Stimulated activated CD4-positive, alpha-beta T cell treated with anti-CD3 and anti-CD28 coated beads, Interleukin-4, amount 100 ng/mL, for 1 hour (primary cell): ENCODE data around the gene RHBDL1.
A peak's percentile ranks its signal among the peaks of the same experiment; 100 is the strongest.

Experiments
- DNase-seq: peaks from one replicate; pipeline ENCODE4 v3.0.0-alpha.2; 2020

RHBDL1 gene

DNA sequence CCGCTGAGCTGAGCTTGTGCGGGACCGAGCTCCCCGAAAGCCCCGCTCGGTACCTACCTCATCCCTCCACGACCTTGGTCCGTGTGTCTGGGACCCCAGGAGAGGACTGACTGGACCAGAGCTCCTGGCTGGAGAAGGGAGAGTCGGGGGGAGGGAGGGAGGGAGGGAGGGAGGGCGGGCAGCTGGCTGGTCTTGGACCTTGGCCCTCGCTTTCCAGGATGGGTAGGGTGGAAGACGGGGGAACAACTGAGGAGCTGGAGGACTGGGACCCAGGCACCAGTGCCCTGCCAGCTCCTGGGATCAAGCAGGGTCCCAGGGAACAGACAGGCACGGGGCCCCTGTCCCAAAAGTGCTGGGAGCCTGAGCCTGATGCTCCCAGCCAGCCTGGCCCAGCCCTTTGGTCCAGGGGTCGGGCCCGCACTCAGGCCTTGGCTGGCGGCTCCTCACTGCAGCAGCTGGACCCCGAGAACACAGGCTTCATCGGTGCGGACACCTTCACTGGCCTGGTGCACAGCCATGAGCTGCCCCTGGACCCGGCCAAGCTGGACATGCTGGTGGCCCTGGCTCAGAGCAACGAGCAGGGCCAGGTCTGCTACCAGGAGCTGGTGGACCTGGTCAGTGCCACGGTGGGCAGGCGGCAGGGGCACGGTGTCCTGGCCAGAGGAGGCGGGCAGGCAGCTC lies 553 bp downstream of the RHBDL1 start:
- DNase-seq: no peak

DNA sequence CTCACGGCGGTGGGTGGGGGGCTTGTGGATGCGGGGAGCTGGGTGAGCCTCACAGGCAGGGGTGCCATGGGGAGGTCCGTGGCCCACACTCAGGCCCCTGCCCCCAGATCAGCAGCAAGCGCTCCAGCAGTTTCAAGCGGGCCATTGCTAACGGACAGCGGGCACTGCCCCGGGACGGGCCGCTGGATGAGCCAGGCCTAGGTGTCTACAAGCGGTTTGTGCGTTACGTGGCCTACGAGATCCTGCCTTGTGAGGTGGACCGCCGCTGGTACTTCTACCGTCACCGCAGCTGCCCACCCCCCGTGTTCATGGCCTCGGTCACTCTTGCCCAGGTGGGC lies 1.1 kb downstream of the RHBDL1 start:
- no peak for DNase-seq

DNA sequence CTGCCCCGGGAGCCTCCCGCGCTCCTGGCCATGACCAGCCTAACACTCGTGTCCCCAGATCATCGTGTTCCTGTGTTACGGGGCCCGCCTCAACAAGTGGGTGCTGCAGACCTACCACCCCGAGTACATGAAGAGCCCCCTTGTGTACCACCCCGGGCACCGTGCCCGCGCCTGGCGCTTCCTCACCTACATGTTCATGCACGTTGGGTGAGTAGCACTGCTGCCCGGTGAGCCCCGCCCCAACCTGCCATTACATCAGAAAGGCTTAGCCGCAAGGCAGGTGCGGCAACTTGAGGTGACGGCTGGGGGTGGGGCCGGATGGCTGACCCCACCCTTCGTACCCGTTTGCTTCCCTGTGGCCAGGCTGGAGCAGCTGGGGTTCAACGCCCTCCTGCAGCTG lies 1.4 kb downstream of the RHBDL1 start:
- no peak for DNase-seq

DNA sequence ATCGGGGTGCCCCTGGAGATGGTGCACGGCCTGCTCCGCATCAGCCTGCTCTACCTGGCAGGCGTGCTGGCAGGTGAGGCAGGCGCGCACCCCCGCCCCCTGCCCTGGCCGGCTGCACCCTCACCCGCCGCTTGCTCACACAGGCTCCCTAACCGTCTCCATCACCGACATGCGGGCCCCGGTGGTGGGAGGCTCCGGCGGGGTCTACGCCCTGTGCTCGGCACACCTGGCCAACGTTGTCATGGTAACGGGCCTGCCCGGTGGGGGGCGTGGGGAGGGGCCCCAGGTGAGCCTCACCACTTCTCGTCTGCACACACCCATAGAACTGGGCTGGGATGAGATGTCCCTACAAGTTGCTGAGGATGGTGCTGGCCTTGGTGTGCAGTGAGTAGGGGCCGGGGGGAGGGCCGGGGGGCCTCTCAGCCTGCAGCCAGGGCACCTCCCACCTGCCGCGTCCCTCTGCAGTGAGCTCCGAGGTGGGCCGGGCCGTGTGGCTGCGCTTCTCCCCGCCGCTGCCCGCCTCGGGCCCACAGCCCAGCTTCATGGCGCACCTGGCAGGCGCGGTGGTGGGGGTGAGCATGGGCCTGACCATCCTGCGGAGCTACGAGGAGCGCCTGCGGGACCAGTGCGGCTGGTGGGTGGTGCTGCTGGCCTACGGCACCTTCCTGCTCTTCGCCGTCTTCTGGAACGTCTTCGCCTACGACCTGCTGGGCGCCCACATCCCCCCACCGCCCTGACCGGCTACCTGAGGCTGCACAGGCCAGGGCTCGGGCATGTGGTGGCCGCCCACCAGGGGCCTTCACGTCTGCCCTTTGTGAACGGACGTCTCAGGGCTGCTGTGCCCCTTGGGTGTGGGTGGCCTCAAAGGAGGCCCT lies 2.1 kb downstream of the RHBDL1 start:
- DNase-seq: no peak

DNA sequence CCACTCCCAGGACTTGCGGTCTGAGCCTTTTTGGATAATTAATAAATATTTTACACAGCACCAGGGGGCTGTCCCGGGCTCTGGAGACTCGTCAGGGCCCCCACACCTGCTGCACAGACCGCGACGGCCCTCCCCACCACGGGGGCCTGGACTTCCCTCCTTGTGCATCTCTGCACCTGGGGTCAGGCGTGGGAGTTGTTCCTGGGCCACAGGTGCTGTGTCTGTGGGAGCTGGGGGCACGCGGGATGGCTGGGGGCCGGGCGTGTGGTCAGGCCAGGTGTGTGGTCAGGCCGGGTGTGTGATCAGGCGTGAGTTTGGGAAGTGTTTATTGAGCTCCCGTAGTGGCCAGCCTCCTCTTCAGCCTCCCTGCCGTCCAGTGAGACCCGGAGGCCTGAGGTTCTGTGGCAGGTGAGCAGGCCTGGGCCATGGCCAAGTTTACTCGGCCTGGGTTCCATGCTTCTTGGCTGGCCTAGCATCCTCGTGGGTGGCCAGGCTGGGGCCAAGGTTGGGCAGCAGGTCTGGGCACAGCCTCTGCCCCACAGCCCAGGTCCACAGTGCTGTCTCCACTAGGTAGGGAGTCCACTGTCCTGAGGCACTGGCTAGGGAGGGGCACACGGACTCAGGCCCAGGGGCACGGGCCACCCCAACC lies 2.9 kb downstream of the RHBDL1 start:
- no peak for DNase-seq

DNA sequence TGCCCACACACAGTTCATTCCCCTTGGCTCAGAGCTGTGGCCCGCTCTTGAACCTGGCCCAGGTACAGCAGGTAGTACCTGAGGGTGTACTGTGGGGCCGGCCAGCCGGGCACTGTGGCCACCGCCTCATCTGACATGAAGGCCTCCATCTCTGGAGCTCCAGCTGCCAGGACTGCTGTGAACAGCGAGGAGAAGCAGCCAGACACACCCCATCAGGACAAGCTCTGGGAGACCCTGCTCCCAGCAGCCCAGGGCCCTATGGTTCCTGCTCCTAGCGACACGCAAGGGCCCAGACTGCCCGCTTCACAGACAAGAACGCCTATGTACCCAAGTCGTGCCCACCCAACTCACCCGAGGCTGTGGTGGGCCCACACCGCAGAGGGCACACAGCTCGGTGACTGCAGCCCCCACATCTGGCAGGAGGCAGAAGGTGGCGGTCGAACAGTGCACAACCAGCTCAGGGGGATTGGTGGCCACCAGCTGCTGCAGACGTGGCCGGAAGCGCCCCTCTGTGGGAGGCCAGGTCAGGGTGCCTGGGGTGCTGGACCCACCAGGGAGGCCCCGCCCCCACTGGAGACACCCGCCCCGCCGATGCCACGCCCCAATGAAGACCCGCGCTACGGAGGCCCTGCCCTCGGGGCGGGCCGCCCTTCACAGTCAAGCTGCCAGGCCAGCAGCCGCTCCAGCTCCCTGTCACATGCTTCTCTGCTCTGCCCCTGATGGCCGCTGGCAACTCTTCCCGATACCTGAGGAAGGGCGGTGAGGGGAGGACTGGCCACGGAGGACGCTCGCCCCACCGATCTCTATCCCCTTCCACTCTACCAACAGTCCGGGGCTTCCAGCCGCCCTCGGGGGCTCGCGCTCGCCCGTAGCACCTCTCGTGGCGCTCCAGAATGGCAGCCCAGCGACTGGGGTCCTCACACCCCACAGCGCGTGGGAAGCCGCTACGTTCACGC lies 3.7 kb downstream of the RHBDL1 start:
- peak; percentile 51 for DNase-seq

DNA sequence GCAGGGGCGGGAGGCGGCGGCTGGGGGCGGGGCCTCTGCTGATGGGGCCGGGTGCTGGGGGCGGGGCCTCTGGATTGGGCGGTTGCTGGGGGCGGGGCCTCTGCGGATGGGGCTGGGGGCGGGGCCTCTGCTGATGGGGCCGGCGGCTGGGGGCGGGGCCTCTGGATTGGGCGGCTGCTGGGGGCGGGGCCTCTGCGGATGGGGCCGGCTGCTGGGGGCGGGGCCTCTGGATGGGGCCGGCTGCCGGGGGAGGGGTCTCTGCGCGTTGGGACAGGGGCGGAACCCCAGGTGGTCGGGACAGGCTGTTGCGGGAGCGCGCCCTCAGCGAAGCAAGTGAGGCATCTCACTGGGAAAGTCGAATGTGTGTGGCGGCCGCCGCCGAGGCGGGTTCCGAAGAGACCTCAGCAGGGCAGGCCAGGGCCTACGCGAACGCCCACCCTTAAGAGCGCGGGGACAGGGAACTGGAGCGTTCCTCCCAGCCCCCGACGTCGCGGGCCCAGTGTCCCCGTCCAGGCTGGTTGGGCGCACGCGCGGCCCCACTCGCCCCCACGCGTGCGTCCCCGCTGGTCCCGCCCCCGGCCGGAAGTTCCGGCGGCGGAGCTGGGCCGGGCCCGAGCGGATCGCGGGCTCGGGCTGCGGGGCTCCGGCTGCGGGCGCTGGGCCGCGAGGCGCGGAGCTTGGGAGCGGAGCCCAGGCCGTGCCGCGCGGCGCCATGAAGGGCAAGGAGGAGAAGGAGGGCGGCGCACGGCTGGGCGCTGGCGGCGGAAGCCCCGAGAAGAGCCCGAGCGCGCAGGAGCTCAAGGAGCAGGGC lies 4.5 kb downstream of the RHBDL1 start, which contains the start of gene STUB1:
Gene STUB1, plus strand, starts transcription at position 597 of the 811 bp plus-strand sequence. Its CDS starts 116 bp downstream, at position 713.
- DNase-seq: peak; percentile 91

DNA sequence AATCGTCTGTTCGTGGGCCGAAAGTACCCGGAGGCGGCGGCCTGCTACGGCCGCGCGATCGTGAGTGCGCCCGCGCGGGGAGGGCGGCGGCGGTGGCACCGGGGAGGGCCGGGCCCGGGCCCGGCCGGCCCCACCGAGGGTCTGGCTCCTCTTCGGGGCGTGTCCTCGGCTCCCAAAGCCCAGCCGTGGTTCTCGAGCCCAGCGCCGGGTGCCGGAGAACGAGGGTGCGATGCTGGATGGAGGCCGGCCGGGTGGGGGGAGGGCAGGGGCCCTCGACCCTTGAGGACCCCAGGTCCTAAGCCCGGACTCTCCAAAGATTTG lies 5.1 kb downstream of the RHBDL1 start:
- DNase-seq: no peak

DNA sequence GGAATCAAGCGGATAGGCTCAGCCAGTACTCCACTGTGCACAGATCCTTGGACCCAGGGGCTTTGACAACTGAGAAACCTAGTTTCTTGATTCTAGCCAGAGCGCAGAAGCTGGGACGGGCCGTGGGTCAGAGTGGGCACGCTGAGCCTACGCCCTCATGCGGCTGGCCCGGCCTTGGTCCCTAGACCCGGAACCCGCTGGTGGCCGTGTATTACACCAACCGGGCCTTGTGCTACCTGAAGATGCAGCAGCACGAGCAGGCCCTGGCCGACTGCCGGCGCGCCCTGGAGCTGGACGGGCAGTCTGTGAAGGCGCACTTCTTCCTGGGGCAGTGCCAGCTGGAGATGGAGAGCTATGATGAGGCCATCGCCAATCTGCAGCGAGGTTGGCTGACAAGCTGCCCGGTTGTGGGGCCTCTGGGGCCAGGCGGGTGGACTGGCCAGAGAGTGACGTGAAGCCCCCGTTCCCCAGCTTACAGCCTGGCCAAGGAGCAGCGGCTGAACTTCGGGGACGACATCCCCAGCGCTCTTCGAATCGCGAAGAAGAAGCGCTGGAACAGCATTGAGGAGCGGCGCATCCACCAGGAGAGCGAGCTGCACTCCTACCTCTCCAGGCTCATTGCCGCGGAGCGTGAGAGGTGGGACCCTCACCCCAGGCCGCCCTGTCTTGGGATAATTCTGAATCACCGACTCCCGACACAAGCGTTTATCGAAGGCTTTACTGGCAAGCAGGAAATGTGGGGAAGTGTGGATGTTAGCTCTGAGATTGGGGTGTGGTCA lies 5.7 kb downstream of the RHBDL1 start:
- DNase-seq: no peak

DNA sequence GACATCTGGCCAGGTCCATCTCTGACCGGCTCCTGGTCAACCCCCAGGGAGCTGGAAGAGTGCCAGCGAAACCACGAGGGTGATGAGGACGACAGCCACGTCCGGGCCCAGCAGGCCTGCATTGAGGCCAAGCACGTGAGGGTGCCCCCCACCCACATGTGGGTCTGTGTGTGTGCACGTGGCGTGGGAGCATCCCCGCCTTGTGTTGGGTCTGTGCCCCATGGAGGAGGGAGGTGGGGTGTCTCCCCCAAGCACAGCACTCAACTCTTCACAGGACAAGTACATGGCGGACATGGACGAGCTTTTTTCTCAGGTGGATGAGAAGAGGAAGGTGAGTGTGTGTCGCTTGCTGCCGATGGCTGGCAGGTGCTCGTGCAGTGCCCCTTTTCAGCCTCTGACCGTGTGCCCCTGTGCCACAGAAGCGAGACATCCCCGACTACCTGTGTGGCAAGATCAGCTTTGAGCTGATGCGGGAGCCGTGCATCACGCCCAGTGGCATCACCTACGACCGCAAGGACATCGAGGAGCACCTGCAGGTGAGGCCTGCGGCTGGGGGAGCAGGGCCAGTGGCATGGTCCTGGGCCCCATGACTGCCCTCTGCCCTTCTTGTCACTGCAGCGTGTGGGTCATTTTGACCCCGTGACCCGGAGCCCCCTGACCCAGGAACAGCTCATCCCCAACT lies 6.4 kb downstream of the RHBDL1 start:
- DNase-seq: no peak

DNA sequence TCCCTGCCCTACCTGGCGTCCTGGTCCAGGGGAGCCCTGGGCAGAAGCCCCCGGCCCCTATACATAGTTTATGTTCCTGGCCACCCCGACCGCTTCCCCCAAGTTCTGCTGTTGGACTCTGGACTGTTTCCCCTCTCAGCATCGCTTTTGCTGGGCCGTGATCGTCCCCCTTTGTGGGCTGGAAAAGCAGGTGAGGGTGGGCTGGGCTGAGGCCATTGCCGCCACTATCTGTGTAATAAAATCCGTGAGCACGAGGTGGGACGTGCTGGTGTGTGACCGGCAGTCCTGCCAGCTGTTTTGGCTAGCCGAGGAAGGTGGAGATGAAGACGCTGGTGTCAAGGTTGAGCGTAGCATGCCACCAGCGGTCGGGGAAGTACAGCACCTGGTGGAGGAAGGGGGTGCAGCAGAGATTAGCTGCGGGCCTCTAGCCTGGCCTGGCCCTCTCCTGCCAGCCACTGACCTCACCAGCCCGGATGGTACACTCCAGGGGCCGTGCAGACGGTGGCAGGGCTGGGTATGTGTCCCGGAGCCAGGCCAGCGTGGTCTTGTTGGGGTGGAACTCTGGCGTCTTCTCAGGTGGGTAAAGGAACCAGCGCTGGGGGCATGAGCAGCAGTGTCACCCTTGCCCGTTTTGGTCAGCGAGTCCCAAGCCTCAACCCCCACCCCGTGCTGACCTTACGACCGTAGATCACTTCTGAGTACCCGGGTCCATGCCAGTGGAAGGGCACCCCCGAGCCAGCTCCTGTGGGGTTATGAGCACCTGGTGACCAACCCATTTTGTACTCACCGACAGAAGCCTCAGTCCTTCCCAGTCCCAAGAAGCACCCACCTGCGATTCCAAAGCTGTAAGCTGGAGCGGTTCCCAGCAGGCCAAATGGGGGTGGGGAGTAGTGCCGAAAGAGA lies 7.3 kb downstream of the RHBDL1 start:
- DNase-seq: no peak

DNA sequence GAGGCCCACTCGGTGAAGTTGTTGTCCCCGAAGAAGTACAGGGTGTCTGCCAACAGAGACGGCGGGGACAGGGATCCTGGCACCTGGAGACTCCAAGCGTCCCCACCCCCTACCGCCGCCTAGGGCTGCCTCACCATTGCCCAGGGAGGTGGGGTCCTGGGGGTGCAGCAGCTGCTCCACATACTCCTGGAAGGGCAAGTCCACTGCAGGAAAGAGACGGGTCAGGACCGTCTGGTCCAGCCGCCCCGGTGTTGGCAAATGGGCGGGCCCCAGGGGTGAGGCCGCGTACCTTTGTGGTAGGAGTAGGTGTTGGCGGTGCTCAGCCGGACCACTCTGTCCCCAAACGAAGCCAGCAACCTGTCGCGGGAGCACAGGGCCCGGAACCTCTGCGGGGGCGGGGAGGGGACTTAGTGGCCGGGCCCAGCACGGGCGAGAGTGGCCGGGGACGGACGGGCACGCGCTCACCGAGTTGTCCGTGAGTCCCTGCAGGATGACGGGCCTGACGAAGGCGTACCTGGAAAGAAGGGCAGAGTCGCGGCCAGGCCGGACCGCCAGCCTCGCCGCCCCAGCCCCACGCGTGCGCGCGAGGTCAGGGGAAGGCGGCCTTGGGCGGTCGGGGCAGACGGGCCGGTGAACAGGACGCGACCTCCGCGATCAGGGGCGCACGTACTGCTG lies 8.1 kb downstream of the RHBDL1 start:
- DNase-seq: no peak

DNA sequence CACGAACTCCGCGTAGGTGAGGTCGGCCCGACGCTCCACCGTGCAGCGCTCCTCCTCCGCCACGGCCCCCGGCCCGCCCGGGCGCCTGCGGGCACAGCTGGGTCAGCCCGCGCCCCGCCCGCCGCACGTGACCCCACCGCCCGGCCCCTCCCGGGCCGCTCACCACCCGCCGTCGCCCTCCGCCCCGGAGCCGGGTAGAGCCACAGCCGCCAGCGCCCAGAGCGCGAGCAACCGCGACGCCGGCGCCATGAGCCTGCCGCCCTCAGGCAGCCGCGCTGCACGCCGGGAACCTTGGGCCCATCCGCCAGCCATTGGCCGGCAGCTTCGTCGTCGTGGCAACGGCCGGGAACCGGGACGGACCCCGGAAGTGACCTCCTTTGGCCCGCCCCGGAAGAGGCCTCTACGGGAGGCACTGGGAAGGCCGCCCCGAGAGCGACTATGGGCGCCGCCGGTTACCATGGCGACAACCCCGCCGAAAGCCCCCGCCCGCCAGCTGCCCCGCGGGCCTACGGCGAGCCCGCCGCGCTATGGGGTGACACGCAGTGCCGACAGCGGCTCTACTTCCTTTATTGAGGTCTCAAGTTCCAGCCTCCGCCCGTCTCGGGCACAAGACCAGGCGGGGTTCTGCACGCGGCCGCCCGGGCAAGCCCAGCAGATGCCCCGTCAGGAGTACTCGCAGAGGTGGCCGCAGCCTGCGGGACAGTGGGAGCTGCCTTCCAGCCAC lies 8.8 kb downstream of the RHBDL1 start, which contains the start of gene JMJD8:
Gene JMJD8, minus strand, starts transcription at position 264 of the 724 bp plus-strand sequence. Its CDS starts 15 bp downstream, at position 249.
- DNase-seq: peak; percentile 99

DNA sequence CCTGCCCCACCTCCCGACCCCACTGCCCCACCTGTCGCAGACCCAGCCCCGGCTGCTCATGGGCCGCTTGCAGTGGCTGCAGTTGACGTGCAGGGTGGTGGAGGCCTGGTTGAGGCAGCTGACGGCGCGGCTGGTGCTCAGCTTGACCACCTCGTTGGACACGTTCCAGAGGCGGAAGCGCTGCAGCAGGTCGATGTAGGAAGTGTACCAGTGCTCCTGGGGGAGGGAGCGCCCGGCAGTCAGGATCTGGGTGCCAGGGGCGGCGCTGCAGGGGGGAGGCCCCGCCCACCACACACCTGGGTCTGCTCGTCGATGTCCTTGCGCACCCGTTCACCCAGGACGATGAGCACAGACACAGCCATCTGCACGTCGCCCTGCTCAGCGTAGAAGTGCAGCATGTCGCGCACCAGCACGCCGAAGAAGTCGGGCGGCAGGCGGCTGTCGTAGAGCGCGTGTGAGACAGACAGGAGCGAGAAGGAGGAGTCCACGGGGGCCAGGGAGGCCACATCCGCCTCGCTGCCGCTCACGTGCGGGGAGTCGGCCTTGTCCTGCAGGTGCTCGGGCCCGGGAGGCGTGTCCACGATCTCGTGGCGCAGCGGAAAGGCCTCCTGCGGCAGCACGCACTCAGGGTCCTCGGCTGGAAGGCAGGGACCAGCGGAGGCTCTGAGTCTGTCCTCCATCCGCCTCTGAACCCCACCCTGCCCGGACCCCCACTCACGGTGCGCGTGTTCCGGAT lies 9.7 kb downstream of the RHBDL1 start:
- DNase-seq: no peak

DNA sequence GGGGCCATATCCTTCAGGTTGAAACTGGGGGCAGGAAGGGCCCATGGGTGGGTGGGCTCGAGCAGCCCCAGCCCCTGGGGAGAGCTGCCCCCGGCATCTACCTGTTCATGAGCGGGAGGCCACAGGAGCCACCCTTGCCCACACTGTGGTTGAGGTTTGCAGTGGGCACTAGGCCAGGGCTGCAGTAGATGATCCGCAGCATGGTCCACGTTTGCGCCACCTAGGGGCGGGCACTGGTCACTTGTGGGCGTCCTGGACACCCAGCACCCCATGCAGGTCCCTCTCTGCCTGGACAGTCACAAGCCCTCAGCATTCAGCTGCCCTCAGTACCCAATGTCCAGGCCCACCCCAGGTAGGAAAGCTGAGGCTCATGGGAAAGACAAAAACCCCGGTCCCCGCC lies 10.5 kb downstream of the RHBDL1 start:
- DNase-seq: no peak

DNA sequence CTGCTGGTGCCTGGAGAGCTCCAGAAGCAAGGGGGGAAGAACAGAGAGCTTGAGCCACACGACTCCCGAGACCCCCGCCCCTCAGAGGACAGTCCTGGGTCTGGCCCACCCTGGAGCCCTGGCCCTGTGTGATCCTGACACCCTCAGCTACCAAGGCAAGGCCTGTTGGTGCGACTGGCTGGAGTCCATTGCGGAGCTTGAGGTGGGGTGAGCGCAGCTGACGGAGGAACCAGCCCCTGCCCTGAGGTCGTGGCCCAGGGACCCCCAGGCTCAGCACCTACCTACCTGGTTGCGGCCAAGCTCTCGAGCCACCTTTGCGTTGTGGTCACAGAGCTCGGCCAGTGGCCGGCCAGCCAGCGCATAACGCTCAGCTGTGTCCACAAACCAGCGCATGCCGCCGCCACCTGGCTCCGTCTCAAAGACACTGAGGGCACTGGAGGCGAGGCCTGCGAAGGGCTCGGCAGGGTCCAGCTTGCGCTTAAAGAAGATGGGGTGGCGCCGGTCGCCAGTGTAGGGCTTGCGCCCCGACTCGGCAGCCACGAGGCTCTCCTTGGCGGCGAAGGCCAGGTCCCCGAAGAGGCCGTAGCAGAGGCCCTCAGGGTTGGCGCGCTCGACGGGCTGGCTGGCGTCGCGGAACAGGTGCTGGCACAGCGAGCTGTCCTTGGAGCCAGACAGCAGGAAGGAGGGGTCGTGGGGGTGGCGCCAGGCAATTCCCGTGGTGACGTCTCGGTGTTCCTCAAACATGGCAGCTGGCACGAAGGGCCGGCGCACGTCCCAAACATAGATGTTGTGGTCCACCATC lies 11.2 kb downstream of the RHBDL1 start:
- DNase-seq: no peak
